ENCODE data around the gene RHBDL1.

RHBDL1 gene

DNA sequence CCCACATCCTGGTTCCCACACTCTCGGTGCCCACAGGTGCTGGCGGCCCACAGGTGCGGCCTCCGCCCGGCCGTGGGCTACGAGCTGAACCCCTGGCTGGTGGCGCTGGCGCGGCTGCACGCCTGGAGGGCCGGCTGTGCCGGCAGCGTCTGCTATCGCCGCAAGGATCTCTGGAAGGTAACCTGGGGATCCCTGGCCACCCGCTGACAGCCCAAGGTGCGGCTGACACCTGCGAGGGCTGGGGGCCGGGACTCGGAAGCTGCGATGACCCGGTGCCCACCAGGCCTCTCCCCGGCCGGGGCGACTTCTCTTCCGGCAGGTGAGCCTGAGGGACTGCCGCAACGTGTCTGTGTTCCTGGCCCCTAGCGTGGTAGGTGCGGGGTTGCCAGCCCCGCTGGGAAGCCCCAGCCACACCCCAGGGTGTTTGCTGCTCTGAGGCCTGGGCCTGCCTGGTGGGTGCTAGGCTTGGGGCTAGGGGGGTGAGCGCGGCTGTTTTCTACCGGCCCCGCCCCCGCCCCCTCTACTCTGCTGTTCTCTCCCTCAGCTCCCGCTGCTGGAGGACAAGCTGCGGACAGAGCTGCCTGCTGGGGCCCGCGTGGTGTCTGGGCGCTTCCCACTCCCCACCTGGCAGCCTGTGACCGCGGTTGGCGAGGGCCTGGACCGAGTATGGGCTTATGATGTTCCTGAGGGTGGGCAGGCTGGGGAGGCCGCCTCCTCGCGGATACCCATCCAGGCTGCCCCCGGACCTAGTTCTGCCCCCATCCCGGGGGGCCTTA, 46.5 kb downstream of the RHBDL1 start:
- no peak for DNase-seq

DNA sequence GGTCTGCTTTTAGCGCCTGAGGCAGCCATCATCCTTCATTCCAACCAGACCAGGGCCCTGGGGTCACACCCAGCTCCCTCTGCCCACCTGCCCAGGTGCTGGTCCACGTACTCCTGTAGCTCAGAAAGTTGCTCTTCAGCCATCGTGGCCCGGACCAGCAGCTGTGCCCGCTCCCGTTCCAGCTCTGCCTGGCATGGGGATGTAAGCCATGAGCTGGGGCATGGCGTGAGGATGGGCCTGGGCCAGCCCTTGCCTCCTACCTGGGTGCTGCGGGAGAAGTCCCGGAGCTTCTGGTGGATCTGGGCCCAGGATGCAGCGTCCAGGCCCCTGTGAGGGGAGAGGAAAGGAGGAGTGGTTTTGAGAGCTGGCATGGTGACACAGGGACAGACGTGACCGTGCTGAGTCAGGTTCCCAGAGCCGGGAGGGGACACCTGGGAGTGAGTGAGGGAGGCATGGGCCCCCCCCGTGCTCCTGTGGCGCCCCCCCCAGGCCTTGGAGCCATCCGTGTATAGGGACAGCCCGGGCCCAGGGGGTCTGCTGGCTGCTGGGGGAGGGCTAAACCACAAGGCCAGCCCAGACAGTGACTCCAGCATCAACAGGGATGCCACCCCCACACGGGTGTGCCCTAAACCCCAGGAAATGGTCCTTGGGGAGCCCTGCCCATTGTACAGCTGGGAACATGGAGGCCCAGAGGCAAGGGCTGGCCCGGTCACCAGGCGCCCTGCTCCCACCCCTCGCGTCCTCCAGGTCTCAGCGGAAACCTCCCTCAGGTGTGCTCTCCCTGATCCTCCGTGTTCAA, 47.6 kb downstream of the RHBDL1 start:
- no peak for DNase-seq

DNA sequence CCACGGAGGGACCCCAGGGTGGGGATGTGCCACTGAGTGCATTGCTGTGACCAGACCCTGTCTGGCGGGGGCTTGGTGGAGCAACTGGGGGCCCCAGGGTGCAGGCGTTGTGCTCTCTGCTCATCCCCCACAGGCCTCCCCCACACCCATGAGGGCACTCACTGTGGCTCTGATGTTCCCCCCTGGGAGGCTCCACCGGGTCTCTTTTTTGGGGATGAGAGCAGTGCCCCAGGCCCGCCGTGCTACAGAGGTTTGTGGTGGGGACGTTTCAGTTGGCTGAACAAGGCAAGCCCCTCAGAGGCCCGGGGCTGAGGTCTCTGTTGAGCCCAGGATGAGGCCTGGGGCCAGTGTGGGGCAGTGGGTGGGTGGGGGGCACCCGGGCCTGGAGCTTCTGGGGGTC, 48.2 kb downstream of the RHBDL1 start:
- no peak for DNase-seq

DNA sequence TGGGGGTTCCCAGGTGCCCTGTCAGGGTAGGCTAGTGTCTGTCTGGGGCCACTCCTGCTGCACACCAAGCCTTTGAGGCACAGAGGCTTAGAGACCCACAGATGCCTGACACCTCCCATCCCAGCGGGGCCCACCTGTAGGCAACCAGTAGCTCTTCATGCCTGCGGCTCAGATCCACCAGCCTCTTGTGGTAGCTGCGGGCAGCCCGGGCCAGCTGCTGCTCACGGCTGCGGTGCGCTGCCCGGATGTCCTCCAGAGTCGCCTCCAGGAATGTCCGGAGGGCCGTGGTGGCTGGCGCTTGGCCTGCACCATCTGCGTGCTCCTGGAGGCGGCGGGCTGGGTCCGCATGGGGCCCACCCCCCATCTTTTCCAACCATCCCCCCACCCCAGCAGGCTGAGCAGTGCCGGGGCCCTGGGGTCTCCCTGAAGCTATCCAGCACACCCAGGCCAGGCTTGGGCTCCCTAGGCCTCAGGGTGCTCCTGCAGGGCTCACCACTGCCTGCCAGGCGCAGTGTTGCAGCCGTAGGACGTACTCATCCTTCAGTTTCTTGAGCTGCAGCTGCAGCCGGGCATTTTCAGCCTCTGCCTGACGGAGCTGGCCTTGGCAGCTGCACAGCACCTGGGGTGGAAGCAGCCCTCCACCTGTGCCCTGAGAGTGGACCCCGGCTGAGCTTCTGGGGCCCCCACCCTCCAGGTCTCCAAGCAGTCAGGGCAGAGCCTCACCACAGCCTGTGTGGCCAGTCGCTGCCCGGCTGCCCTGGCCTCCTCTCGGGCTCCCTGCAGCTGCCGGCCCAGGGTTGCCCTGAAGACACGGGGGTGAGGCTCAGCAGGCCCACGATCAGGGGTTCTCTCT, 48.9 kb downstream of the RHBDL1 start:
- DNase-seq = no peak

DNA sequence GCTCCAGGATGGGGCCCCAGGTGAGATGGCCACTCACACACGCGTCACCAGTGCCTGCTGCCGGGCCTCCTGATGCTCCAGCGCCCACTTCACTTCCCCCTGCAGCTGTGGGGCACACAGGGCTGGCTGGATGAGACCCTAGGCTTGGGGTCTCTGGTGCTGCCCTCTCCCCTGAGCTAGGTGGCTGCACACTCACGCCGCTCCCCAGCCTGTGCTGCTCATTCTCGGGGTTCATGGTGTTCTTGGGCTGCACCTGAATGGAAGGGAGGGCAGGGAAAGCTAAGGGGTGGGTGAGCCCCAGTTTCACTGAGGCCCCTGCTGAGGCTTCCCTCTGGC, 49.5 kb downstream of the RHBDL1 start:
- no peak for DNase-seq

DNA sequence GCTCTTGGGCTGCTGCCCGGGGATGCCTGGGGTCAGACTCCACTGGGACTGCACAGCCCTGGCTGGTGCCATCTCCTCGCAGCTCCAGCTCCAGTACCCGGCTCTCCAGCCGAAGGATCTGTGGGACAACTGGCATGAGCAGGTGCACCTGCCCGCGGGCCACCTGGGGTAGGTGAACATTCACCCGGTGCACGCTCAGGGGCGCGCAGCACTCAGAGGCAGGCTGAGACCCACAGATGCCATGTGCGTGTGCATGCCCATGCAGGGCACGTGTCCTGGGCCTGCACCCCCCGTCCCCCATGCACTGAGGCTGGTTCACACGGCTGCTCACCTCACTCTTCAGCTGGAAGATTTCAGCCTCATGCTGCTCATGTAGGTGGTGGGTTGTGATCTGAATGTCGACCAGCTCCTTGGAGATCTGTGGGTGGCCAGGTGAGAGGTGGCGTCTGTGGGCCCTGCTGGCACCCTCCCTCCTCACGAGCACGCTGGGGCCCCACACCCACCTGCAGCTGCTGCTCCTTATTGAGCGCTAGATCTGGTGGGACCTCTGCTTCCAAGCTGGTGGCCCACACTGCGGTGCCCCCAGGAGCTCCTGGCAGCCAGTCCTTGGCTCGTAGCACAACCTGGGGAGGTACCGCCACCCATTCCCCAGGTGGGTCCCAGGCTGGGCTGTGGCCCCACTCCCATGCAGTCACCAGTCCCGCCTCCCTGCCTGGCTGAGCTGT, 50.2 kb downstream of the RHBDL1 start:
- no peak for DNase-seq

DNA sequence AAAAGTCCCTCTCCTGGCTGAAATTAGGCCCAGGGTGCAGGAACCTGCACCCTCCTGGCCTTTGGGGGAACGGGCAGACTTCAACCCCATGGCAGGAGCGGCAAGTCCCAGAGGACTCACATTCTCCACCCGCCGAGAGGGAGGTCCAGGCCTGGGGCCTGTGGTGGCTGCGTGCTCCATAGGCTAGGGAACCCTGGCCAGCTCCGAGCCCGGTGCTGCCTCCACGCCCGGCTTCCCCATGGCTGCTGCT, 50.6 kb downstream of the RHBDL1 start:
- no peak for DNase-seq

DNA sequence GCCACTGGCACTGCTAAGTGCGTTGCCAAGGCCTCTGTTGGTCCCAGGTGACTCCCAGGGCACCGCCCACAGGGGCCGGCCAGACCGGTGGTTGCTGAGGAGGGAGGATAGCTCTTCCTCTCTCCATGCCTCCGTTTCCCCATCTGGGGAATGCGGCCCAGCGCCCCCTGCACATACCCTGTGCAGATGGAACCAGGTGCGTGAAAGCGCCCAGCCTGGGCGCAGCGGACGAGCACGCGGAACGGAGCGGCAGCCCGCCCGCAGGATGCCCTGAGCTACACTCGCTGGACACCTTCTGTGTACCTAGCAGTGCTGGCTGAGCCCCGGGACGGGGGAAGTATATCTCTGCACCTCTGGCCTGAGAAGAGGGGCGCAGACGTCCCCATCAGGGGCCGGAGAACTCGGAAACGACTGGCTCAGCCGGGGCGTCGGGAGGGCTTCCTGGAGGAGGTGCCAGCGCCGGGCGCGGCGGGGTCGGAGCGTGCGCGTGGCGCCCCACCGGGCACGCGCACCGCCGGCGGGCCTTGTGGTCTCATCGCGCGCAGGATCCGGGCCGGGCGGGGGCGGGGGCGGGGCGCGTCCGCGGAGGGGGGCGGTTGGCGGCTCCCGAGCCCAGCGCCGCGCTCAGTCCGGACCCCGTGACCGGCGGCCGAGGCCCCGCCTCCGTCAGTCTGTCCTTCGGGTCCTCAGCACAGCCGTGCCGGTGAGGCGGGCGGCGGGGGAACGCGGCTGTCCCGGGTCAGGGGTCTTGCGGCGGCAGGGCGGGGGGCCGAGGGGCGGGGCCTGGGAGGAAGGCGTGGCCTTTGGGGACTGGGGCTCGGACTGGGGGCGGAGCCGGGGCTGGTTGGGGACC, 51.2 kb downstream of the RHBDL1 start, which contains the start of the genes CCDC78 and HAGHL:
Gene CCDC78 (minus strand): TSS at position 6 of the 853 bp plus-strand sequence. CDS start 76 bp downstream, outside the sequence.
Gene HAGHL (plus strand): TSS at position 669 of the 853 bp plus-strand sequence. CDS start 404 bp downstream, outside the sequence.
- DNase-seq = no peak

DNA sequence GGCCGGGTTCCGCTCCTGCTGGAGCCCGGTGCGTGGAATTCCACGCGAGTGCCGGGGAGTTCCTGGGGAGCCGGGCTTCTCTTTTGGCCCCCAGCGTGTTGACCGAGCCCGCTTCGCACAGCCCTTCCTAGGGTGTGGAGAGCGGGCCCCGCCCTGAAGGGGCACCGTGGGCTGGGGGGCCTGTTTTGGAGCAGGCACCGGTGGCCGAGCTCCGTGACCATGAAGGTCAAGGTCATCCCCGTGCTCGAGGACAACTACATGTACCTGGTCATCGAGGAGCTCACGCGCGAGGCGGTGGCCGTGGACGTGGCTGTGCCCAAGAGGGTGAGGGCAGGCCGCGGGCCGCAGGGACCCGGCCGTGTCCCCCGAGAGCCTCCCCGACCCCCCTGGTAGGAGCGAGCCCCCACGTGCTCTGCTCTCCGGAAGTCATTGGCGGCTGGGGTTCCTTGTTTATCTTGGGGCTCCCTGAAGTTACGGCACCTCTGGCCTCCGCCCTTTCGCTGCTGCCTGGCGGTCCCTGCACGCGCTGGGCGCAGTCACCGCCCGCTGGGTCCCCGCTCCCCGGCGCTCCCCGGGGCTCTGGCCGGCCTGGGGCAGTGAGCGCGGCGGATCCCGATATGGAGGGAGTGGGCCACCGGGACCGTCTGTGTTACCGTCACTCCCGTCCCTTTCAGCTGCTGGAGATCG, 52.0 kb downstream of the RHBDL1 start:
- DNase-seq = no peak

Data from KG1 (cell line).